Measurements from ENCODE around the gene WBP1L.
"Not testable (repeated sequence)": the region's sequence is repeated elsewhere in the genome, so short reads cannot be mapped to it uniquely, and the experiment has no call there.

GRCh38 chr10:102844190-102844776 lies 100.5 kb downstream of the WBP1L start:
- TF ChIP-seq CTCF (IDR thresholded peaks at IDR 0.05); POLR2AphosphoS5 (IDR thresholded peaks at IDR 0.05; ENCODE audit: insufficient read depth in 1 of 2, low read depth in 1 of 2); POLR2A (IDR thresholded peaks at IDR 0.05): not testable (repeated sequence)

Data from vagina (tissue), 2 donors.